BLaER1 (cell line): ENCODE results near the gene CX3CR1.

ENCODE experiments used
- H3K27ac ChIP-seq: shearing (Covaris generic); formaldehyde crosslinking; 2 replicates; pipeline ENCODE4 v1.8.1; 2022
- H3K27me3 ChIP-seq: shearing (Covaris generic); formaldehyde crosslinking; 2 replicates; pipeline ENCODE4 v1.8.1; 2022
- H3K36me3 ChIP-seq: shearing (Covaris generic); formaldehyde crosslinking; 2 replicates; pipeline ENCODE4 v1.8.1; 2022
- H3K4me1 ChIP-seq: shearing (Covaris generic); formaldehyde crosslinking; 2 replicates; pipeline ENCODE4 v1.8.1; 2022
- H3K4me2 ChIP-seq: shearing (Covaris generic); formaldehyde crosslinking; 2 replicates; pipeline ENCODE4 v1.8.1; 2022
- H3K4me3 ChIP-seq: shearing (Covaris generic); formaldehyde crosslinking; 2 replicates; pipeline ENCODE4 v1.8.1; 2022
- H3K9ac ChIP-seq: shearing (Covaris generic); formaldehyde crosslinking; 2 replicates; pipeline ENCODE4 v1.8.1; 2022
- H3K9me3 ChIP-seq: shearing (Covaris generic); formaldehyde crosslinking; 2 replicates; pipeline ENCODE4 v1.8.1; 2022
- H4K20me1 ChIP-seq: shearing (Covaris generic); formaldehyde crosslinking; 2 replicates; pipeline ENCODE4 v1.8.1; 2022
- Cebpa-rat ChIP-seq: shearing (Covaris generic); IDR thresholded peaks from 2 replicates; pipeline ENCODE4 v1.8.1; 2022

Gene CX3CR1

DNA sequence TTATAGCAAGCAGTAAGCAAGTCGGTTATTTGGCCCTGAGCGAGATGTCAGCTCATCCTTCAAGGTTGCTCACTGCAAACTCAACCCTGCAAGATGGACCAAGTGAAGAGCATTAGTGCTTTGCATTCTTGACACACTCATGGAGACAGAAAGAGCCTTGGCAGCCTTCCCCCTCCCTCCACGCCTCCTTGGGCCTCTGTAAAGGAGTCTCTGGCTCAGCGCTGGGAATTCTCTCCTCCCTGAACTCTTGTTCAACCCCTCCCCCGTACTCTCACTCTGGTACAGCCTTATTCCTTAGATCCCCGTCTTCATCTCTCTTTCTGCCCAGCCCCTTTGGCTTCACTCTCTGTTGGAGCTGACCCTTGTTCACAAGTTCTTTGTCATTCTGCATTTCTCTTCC lies 2.2 kb upstream of the CX3CR1 start:
- H3K4me1 ChIP-seq = peaks cover 41% of the 10 kb centered on the region
- H4K20me1 ChIP-seq = no peaks in the 10 kb centered on the region
- H3K27me3 ChIP-seq = no peaks in the 10 kb centered on the region
- H3K27ac ChIP-seq = no peak overlapping the region
- no peak overlapping the region for H3K4me3 ChIP-seq
- no peaks in the 10 kb centered on the region for H3K36me3 ChIP-seq
- H3K9me3 ChIP-seq = no peaks in the 10 kb centered on the region
- H3K4me2 ChIP-seq = peak overlapping the region; percentile 68; the same call in 1 of the 2 replicates
- no peak for TF ChIP-seq Cebpa-rat
- no peak overlapping the region for H3K9ac ChIP-seq

DNA sequence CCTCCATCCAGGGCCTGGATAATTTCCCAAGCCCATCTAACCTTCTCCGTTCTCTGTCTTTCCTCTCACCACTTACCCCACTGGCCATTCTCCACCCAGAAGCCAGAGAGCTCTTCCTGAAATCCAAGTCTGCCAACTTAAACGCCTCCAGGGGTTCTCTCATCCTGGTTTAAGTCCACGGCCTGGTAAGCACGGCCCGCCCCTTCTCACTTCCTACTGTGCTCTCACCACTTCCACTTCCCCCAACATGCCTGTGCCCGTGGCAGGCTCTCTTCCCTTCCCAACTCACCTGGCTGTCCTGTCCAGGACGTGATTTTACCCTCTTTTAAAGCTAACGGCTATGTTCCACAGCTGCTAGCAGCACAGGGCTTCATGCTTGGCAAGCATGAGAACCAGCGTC lies 1.7 kb upstream of the CX3CR1 start:
- Histone ChIP-seq H4K20me1 (no peaks in the 10 kb centered on the region), H3K9me3 (no peaks in the 10 kb centered on the region), H3K4me3 (no peak overlapping the region), H3K4me2 (peak overlapping the region; percentile 68), H3K36me3 (no peaks in the 10 kb centered on the region), H3K27ac (peak overlapping the region; percentile 50; the same call in 1 of the 2 replicates), H3K4me1 (peaks cover 47% of the 10 kb centered on the region), H3K9ac (no peak overlapping the region; the same call in 1 of the 2 replicates), H3K27me3 (no peaks in the 10 kb centered on the region)
- no peak for TF ChIP-seq Cebpa-rat

DNA sequence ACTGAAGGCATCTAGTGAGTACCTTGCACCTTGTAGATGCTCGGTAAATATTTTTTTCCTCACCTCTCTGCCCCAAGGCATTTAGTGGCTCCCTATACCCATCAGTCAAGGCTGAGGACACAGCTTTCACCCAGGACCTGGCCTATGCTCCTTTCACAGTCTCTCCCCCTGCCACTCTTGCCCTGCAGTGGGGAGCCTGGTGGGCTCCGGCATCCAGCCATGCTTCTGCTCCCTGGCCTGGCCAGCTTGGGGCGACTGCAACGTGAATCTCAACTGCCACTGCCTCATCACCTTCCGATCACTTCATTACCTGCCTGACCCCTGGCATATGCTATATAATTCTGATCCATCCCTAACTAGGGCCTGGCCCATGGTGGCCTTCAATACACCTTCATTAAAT lies 735 bp upstream of the CX3CR1 start:
- H4K20me1 ChIP-seq = no peaks in the 10 kb centered on the region

DNA sequence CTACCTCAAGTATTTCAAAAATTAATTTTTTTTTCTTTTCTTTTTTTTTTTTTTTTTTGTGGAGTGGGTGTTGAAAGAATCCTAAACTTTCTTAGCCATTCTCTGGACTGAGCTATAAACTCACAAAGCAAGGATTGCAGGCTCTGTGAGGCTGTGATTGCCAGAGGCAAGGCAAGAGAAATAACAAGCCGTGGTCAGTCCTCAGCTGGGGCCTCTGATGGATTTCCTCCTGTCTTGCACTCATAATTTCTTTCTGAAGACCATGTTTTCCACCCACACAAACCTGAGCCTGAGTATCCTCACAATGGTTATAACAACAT lies 1.3 kb downstream of the CX3CR1 start:
- TF ChIP-seq Cebpa-rat = no peak
- Histone ChIP-seq H4K20me1 (no peaks in the 10 kb centered on the region), H3K27me3 (no peaks in the 10 kb centered on the region), H3K27ac (no peak overlapping the region), H3K36me3 (no peaks in the 10 kb centered on the region), H3K4me3 (no peak overlapping the region), H3K4me1 (peaks cover 39% of the 10 kb centered on the region), H3K4me2 (no peak overlapping the region), H3K9me3 (no peaks in the 10 kb centered on the region), H3K9ac (no peak overlapping the region)

More for the DNA sequence above, 735 bp upstream of the CX3CR1 start:
- H3K9ac ChIP-seq = no peak overlapping the region
- peak overlapping the region; percentile 68 for H3K4me2 ChIP-seq
- 0 out of 2 replicates have a peak overlapping the region, but pooled peaks have one; percentile 42 for H3K27ac ChIP-seq
- H3K27me3 ChIP-seq = no peaks in the 10 kb centered on the region
- no peak overlapping the region for H3K4me3 ChIP-seq
- no peak for TF ChIP-seq Cebpa-rat
- no peaks in the 10 kb centered on the region for H3K9me3 ChIP-seq
- H3K36me3 ChIP-seq = no peaks in the 10 kb centered on the region
- peaks cover 48% of the 10 kb centered on the region for H3K4me1 ChIP-seq

DNA sequence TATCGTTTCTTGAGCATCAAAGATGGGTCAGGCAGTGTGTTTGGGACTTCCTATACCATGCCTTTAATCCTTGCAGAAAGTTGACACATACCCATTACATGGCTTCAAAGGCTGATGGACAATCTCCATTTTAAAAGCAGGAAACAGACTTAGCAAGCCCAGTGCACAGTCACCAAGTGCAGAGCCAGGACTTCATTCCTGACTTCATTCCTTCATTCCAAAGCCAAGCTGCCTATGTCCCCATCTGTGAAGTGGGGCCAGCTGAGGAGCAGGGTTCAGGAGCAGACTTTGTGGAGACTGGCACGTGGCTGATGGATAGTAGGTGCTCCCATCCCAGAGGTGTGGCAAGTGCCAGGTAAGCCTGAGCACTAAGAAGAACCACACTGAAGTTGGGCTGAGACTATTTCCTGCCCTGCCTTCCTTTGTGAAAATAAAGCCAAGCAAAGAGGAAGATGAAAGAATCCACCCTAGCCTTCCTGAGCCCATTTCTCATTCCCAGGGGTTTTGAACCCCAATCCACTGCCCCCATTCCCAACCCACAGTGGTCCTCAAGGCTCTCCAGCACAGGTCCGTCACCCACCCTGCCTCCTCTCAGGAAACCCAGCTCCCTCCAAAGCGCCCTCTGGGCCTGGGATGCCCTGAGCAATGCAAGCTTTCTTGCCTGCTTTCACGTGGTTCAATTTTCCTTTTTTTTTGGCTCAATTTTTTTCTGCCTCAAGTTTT lies 1.8 kb downstream of the CX3CR1 start:
- Histone ChIP-seq H3K4me1 (peaks cover 39% of the 10 kb centered on the region), H4K20me1 (no peaks in the 10 kb centered on the region), H3K36me3 (no peaks in the 10 kb centered on the region), H3K4me2 (no peak overlapping the region), H3K9me3 (no peaks in the 10 kb centered on the region), H3K9ac (no peak overlapping the region), H3K4me3 (no peak overlapping the region), H3K27ac (no peak overlapping the region), H3K27me3 (no peaks in the 10 kb centered on the region)
- TF ChIP-seq Cebpa-rat = no peak

DNA sequence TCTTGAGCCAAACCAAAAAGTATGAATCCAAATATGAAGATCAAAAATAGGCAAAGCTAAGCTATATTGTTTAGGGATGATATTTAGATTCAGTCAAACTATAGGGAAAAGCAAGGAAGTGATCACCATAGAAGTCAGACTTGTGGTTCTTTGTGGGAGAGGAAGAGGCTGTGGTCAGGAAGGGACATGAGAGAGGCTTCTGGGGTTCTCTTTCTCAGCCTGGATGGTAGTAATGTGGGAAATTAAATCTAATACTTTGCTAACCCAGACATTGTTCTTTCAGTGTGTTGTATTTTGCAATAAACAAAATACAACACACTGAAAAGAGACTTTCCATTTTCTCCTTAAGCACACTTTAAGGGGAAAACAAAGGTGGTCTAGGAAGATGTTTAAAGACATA lies 3.1 kb downstream of the CX3CR1 start:
- Histone ChIP-seq H3K27ac (no peak overlapping the region), H3K27me3 (no peaks in the 10 kb centered on the region), H3K36me3 (no peaks in the 10 kb centered on the region), H3K4me3 (no peak overlapping the region), H4K20me1 (no peaks in the 10 kb centered on the region), H3K4me2 (0 out of 2 replicates have a peak overlapping the region, but pooled peaks have one; percentile 5), H3K9ac (no peak overlapping the region), H3K9me3 (no peaks in the 10 kb centered on the region), H3K4me1 (peaks cover 34% of the 10 kb centered on the region)
- no peak for TF ChIP-seq Cebpa-rat

DNA sequence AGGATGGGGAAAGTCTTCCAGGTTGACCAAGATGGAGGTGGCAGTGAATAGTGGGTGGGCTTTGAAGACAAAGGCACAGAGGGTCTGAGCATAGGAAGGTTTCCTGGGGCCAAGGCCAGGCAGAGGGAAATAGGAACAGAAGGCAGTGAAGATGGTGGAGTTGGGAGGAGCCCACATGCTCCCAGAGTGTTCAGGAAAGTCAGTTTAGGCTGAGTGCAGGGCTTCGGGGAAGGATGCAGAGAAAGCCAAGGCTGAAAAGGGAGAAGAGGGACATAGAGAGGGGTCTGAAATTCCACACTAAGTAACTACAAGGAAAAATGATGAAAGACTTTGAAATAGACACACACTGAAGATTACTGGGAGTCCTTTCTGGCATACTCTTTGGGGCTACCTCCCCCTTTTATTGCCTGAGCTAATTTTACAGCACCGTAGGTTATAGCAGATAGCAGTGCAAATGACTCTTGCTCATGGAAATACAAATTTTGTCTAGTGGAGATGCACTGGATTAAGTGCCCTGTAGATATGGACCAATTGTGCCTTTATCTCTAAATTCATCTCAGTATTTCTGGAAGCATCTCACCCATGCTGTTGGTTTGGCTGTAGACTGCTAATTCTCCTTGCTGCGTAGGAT lies 3.8 kb downstream of the CX3CR1 start:
- H3K27me3 ChIP-seq = no peaks in the 10 kb centered on the region
- H3K4me3 ChIP-seq = no peak overlapping the region
- no peak overlapping the region for H3K27ac ChIP-seq
- H4K20me1 ChIP-seq = no peaks in the 10 kb centered on the region
- H3K9me3 ChIP-seq = no peaks in the 10 kb centered on the region
- H3K4me2 ChIP-seq = no peak overlapping the region
- no peak for TF ChIP-seq Cebpa-rat
- H3K36me3 ChIP-seq = no peaks in the 10 kb centered on the region
- H3K9ac ChIP-seq = no peak overlapping the region
- H3K4me1 ChIP-seq = peaks cover 27% of the 10 kb centered on the region

DNA sequence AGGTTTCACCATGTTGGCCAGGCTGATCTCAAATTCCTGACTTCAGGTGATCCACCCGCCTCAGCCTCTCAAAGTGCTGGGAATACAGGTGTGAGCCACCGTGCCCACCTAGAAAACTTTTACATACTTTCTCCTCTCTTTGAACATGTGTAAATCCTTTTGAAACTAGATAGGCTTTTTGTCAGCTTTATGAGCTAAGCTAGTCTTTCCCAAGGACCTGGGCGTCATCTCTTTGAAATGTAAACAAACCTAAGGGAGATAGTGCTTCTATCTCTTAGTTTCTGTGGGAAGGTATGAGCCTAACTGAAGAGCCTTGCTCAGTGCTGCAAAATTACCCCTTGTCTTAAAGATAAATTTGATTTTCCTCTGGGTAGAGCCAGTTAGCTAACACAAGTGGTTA lies 4.8 kb downstream of the CX3CR1 start:
- Histone ChIP-seq H3K4me3 (no peak overlapping the region), H3K36me3 (no peaks in the 10 kb centered on the region), H3K9ac (no peak overlapping the region), H3K9me3 (no peaks in the 10 kb centered on the region), H4K20me1 (no peaks in the 10 kb centered on the region), H3K27ac (no peak overlapping the region), H3K27me3 (no peaks in the 10 kb centered on the region), H3K4me1 (peaks cover 17% of the 10 kb centered on the region), H3K4me2 (no peak overlapping the region)
- TF ChIP-seq Cebpa-rat = no peak

DNA sequence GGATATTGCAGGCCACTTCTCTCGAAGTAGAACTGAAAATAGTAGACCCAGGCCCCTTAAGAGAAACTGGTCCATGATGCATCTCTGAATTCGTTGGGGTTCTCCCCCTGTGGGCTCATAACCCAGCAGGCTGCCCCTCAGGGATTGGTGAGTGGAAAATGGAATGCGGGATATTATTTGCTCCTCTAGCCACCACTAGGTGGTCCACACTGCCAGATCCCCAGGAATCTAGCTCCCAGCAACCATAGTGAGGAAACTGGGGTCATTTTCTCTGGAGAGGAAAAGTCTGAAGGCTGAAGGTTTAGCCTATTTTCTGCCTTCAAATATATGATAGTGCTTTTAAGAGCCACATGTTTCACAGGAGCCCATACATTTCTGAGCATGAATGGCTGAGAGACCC lies 6.7 kb downstream of the CX3CR1 start:
- no peak for TF ChIP-seq Cebpa-rat
- Histone ChIP-seq H3K9ac (no peak overlapping the region), H3K9me3 (no peaks in the 10 kb centered on the region), H3K4me1 (peaks cover 19% of the 10 kb centered on the region), H4K20me1 (no peaks in the 10 kb centered on the region), H3K36me3 (no peaks in the 10 kb centered on the region), H3K27ac (no peak overlapping the region), H3K27me3 (no peaks in the 10 kb centered on the region), H3K4me3 (no peak overlapping the region), H3K4me2 (no peak overlapping the region)

DNA sequence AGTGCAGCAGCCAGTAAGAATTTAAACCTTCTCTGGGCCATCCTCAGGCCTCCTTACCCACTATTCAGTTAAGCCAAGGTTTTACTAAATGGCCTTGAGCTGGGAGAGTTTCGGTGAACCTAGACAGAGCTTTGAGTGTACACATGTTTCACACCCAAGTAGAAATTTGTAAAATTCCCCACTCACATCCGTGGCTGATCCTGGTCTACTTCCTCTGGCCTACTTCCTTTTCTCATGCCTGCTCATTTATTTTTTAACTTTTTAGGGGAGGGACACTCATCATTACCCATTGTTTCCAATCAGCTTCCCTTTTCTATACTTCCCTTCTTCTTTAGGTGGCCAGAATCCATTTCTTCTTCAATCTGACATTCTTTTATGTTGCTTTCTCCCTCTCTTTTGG lies 7.6 kb downstream of the CX3CR1 start:
- no peaks in the 10 kb centered on the region for H4K20me1 ChIP-seq

More for the DNA sequence above, 7.6 kb downstream of the CX3CR1 start:
- Histone ChIP-seq H3K4me1 (peaks cover 25% of the 10 kb centered on the region), H3K27ac (no peak overlapping the region), H3K9ac (no peak overlapping the region), H3K4me2 (no peak overlapping the region), H3K9me3 (no peaks in the 10 kb centered on the region), H3K4me3 (no peak overlapping the region), H3K36me3 (no peaks in the 10 kb centered on the region), H3K27me3 (no peaks in the 10 kb centered on the region)
- TF ChIP-seq Cebpa-rat = no peak
